ENCODE data around the gene SPINT1. TPM values are rescaled to one million over a fixed set of nuclear protein-coding genes. Genes with fewer than 3 reads are reported as not detected.

Gene SPINT1
- total RNA-seq, 4 donors from 2014 or later = 84.3 to 143 (median 113) TPM

- WGBS, 2 donors = 88 to 89% methylated on average over 5 of the region's 5 CpGs
These were observed 47.3 kb downstream of the SPINT1 start for GRCh38 chr15:40891138-40891537.

GRCh38 chr15:40891810-40892446 lies 48.1 kb downstream of the SPINT1 start:
- Histone ChIP-seq H3K9me3 (no peaks in the 10 kb centered on the region), H3K27ac (no peak overlapping the region), H3K27me3 (no peaks in the 10 kb centered on the region), H3K4me3 (replicated peaks in 1 of 3) (no peak overlapping the region), H3K4me1 (peaks cover 11 to 15% of the 10 kb centered on the region in 2 donors), H3K36me3 (peaks cover under 1 to 5% of the 10 kb centered on the region in 2 donors)
- no peak for TF ChIP-seq POLR2A (IDR thresholded peaks at IDR 0.05)
- TF ChIP-seq CTCF (IDR thresholded peaks at IDR 0.05) = peak; percentile 27 to 74 (median 64)
- DNase-seq = peak; percentile 59 to 62
- WGBS, 2 donors = 12 to 14% methylated on average over 4 of the region's 4 CpGs
- intact Hi-C loops (cut with DNase I) = loop anchor here (2.0 to 10.0 kb wide), 3 partner anchors 35 to 297 kb away; partner anchors contain the start of genes C15orf62, GCHFR and KNL1

More at GRCh38 chr15:40891138-40891537, 47.3 kb downstream of the SPINT1 start:
- Histone ChIP-seq H3K36me3 (no peaks in the 10 kb centered on the region), H3K9me3 (no peaks in the 10 kb centered on the region), H3K27me3 (no peaks in the 10 kb centered on the region), H3K4me1 (peaks cover 11 to 15% of the 10 kb centered on the region in 2 donors), H3K27ac (no peak overlapping the region), H3K4me3 (replicated peaks in 1 of 3) (no peak overlapping the region)
- intact Hi-C loops (cut with DNase I) = loop anchor here (10.0 kb wide), 2 partner anchors 126 to 296 kb away; partner anchors contain the start of genes C15orf62, GCHFR and KNL1
- no peak for TF ChIP-seq CTCF (IDR thresholded peaks at IDR 0.05)
- TF ChIP-seq POLR2A (IDR thresholded peaks at IDR 0.05) = no peak
- DNase-seq = no peak

GRCh38 chr15:40892447-40893012 lies 48.7 kb downstream of the SPINT1 start:
- no peaks in the 10 kb centered on the region for H3K27me3 ChIP-seq
- DNase-seq = no peak
- intact Hi-C loops (cut with DNase I) = loop anchor here (2.0 to 10.0 kb wide), 3 partner anchors 36 to 298 kb away; partner anchors contain the start of genes C15orf62, GCHFR and KNL1
- WGBS, 2 donors = 64 to 82% methylated on average over 2 of the region's 2 CpGs
- H3K4me3 ChIP-seq (replicated peaks in 1 of 3) = no peak overlapping the region
- peaks cover 2 to 5% of the 10 kb centered on the region in 2 donors for H3K36me3 ChIP-seq
- no peaks in the 10 kb centered on the region for H3K9me3 ChIP-seq
- H3K4me1 ChIP-seq = peaks cover 11 to 15% of the 10 kb centered on the region in 2 donors
- TF ChIP-seq CTCF (IDR thresholded peaks at IDR 0.05) = no peak
- TF ChIP-seq POLR2A (IDR thresholded peaks at IDR 0.05) = no peak
- H3K27ac ChIP-seq = no peak overlapping the region

GRCh38 chr15:40893019-40893670 lies 49.3 kb downstream of the SPINT1 start:
- no peak for DNase-seq

More at GRCh38 chr15:40893019-40893670, 49.3 kb downstream of the SPINT1 start:
- no peak overlapping the region for H3K27ac ChIP-seq
- H3K36me3 ChIP-seq = peaks cover 2 to 5% of the 10 kb centered on the region in 2 donors
- no peaks in the 10 kb centered on the region for H3K27me3 ChIP-seq
- WGBS, 2 donors = 78 to 82% methylated on average over 21 to 22 of the region's 22 CpGs
- TF ChIP-seq POLR2A (IDR thresholded peaks at IDR 0.05) (no peak), CTCF (IDR thresholded peaks at IDR 0.05) (no peak)
- H3K4me1 ChIP-seq = peaks cover 11 to 15% of the 10 kb centered on the region in 2 donors
- intact Hi-C loops (cut with DNase I) = loop anchor here (2.0 to 10.0 kb wide), 3 partner anchors 36 to 298 kb away; partner anchors contain the start of genes C15orf62, GCHFR and KNL1
- no peaks in the 10 kb centered on the region for H3K9me3 ChIP-seq
- no peak overlapping the region for H3K4me3 ChIP-seq (replicated peaks in 1 of 3)
